HepG2 (cell line): ENCODE measurements around the gene SMAD7. TPM values are rescaled to one million over a fixed set of nuclear protein-coding genes. Genes with fewer than 3 reads are reported as not detected.

ENCODE experiments used
- HNF1A ChIP-seq, 2 experiments: sonication (generic) in 1 of 2; formaldehyde crosslinking in 1 of 2; IDR thresholded peaks; 2 replicates each; pipeline versions ENCODE4 v1.4.0 to v1.6.1; 2016 to 2020; ENCODE audit warnings: borderline replicate concordance in 1 of 2, low read depth in 1 of 2, mild to moderate bottlenecking in 1 of 2, missing genetic modification reagents in 1 of 2
- NFRKB ChIP-seq: fragments of 450-650 bp; IDR thresholded peaks from 2 replicates; pipeline ENCODE4 v1.6.1; 2017
- PAXIP1 ChIP-seq: sonication (generic); formaldehyde crosslinking; conservative IDR thresholded peaks from 2 replicates; pipeline ENCODE4 v1.4.0; 2020; ENCODE audit warnings: mild to moderate bottlenecking, missing genetic modification reagents, moderate library complexity
- PHF20 ChIP-seq: sonication (generic); formaldehyde crosslinking; IDR thresholded peaks from 2 replicates; pipeline ENCODE4 v1.5.0; 2020; ENCODE audit warnings: mild to moderate bottlenecking, missing genetic modification reagents
- SNAPC5 ChIP-seq: sonication (generic); formaldehyde crosslinking; IDR thresholded peaks from 2 replicates; pipeline ENCODE4 v1.8.1; 2023; ENCODE audit warnings: mild to moderate bottlenecking, missing genetic modification reagents, borderline replicate concordance
- TRAFD1 ChIP-seq: sonication (generic); formaldehyde crosslinking; IDR thresholded peaks from 2 replicates; pipeline ENCODE4 v1.5.1; 2020; ENCODE audit warnings: missing genetic modification reagents, mild to moderate bottlenecking, borderline replicate concordance
- ZNF407 ChIP-seq: sonication (generic); formaldehyde crosslinking; IDR thresholded peaks from one replicate; pipeline ENCODE4 v1.5.1; 2020; ENCODE audit warnings: mild to moderate bottlenecking, missing genetic modification reagents; ENCODE audit errors: not compliant biosample characterization
- polyA plus RNA-seq, 8 experiments: library from polyadenylated mRNA; depleted of rRNA in 3 of 8; stranded (reverse) in 7 of 8; unstranded in 1 of 8; fragments of >200 nt; fragmentation: Illumina TruSeq in 4 of 8; extraction: Trizol in 4 of 8; gene quantifications; 2 replicates each; pipeline versions ENCODE4 v1.2.1 to v1.2.3, GENCODE V29; 2011 to 2016; ENCODE audit warnings: low read depth in 4 of 8, missing spikeins in 1 of 8, mixed read lengths in 1 of 8; ENCODE audit not compliant: insufficient read depth in 1 of 8
- total RNA-seq, 5 experiments: library from RNA; depleted of rRNA; stranded (reverse); fragments of >200 nt; fragmentation: Illumina TruSeq; extraction: Trizol; gene quantifications; 2 replicates each; pipeline ENCODE4 v1.2.3, GENCODE V29; 2016; ENCODE audit warnings: low read depth in 1 of 5

Gene SMAD7
- total and polyA plus RNA-seq, 2 of the 13 experiments (the other 11 are each of a cell fraction or from before 2014, with no cell fraction given) = 17.4 to 24.7 TPM

GRCh38 chr18:48948112-48949049 is 2.4 kb downstream of the SMAD7 start (continued):
- TF ChIP-seq PAXIP1 (CRISPR knock-in tag) (peak; percentile 81), ZNF407 (CRISPR knock-in tag) (no peak), TRAFD1 (no peak), HNF1A (IDR thresholded peaks at IDR 0.05; ENCODE audit: low read depth) (peak; percentile 38; the same call in 1 of the 2 replicates), HNF1A (CRISPR knock-in tag; IDR thresholded peaks at IDR 0.05; ENCODE audit: borderline replicate concordance) (peak; percentile 93), SNAPC5 (CRISPR knock-in tag) (no peak), NFRKB (no peak), PHF20 (CRISPR knock-in tag) (peak; percentile 46; the same call in 1 of the 2 replicates)
